Measurements from ENCODE around the gene GAL3ST3. TPM values are rescaled to one million over a fixed set of nuclear protein-coding genes. Genes with fewer than 3 reads are reported as not detected.

GAL3ST3 gene
- total and polyA plus RNA-seq, 2 experiments from 2014 or later, result 0.80 to 1.1 TPM

GRCh38 chr11:66059966-66060680 lies 11.2 kb upstream of the GAL3ST3 start:
- no peak overlapping the region for H3K4me2 ChIP-seq
- H3K27me3 ChIP-seq, result no peaks in the 10 kb centered on the region
- WGBS (ENCODE audit: low lambda C conversion rate, missing lambda C conversion rate), result 83% methylated on average over 8 of the region's 8 CpGs
- peaks cover 10% of the 10 kb centered on the region for H3K36me3 ChIP-seq (replicated peaks; ENCODE audit: insufficient read depth, low read depth)
- no peak overlapping the region for H3K4me3 ChIP-seq
- H3K9me3 ChIP-seq (ENCODE audit: low read depth), result no peaks in the 10 kb centered on the region
- TF ChIP-seq CTCF (IDR thresholded peaks at IDR 0.05; ENCODE audit: poor library complexity), result no peak
- no peak for TF ChIP-seq EZH2phosphoT487 (IDR thresholded peaks at IDR 0.05; ENCODE audit: low read depth, severe bottlenecking, unreplicated experiment)
- no peak for TF ChIP-seq EZH2 (IDR thresholded peaks at IDR 0.05; ENCODE audit: borderline replicate concordance)
- no peak overlapping the region for H2AFZ ChIP-seq
- H4K20me1 ChIP-seq (ENCODE audit: insufficient read depth, poor library complexity, severe bottlenecking), result no peaks in the 10 kb centered on the region
- H3K79me2 ChIP-seq, result peaks cover 48% of the 10 kb centered on the region
- DNase-seq (ENCODE audit: low spot score), result no peak
- no peaks in the 10 kb centered on the region for H3K9me2 ChIP-seq (replicated peaks; ENCODE audit: insufficient read depth)
- H3K4me1 ChIP-seq (ENCODE audit: insufficient read depth), result no peaks in the 10 kb centered on the region
- no peak overlapping the region for H3K27ac ChIP-seq

- Histone ChIP-seq H3K79me2 (peaks cover 57% of the 10 kb centered on the region), H4K20me1 (ENCODE audit: insufficient read depth, poor library complexity, severe bottlenecking) (peaks cover 5% of the 10 kb centered on the region), H3K9me2 (replicated peaks; ENCODE audit: insufficient read depth) (no peaks in the 10 kb centered on the region), H3K4me2 (no peak overlapping the region), H2AFZ (no peak overlapping the region), H3K4me1 (ENCODE audit: insufficient read depth) (peaks cover 7% of the 10 kb centered on the region), H3K9me3 (ENCODE audit: low read depth) (no peaks in the 10 kb centered on the region), H3K36me3 (replicated peaks; ENCODE audit: insufficient read depth, low read depth) (peaks cover 3% of the 10 kb centered on the region), H3K4me3 (no peak overlapping the region), H3K27me3 (no peaks in the 10 kb centered on the region), H3K27ac (no peak overlapping the region)
- WGBS (ENCODE audit: low lambda C conversion rate, missing lambda C conversion rate), result 93% methylated on average over 7 of the region's 7 CpGs
- no peak for TF ChIP-seq CTCF (IDR thresholded peaks at IDR 0.05; ENCODE audit: poor library complexity)
- no peak for TF ChIP-seq EZH2phosphoT487 (IDR thresholded peaks at IDR 0.05; ENCODE audit: low read depth, severe bottlenecking, unreplicated experiment)
- TF ChIP-seq EZH2 (IDR thresholded peaks at IDR 0.05; ENCODE audit: borderline replicate concordance), result no peak
- no peak for DNase-seq (ENCODE audit: low spot score)
Observed at GRCh38 chr11:66056501-66056900, 7.5 kb upstream of the GAL3ST3 start.

- peaks cover 5% of the 10 kb centered on the region for H4K20me1 ChIP-seq (ENCODE audit: insufficient read depth, poor library complexity, severe bottlenecking)
- H3K79me2 ChIP-seq, result peaks cover 54% of the 10 kb centered on the region
- no peak overlapping the region for H3K27ac ChIP-seq
- H3K9me2 ChIP-seq (replicated peaks; ENCODE audit: insufficient read depth), result no peaks in the 10 kb centered on the region
- H3K9me3 ChIP-seq (ENCODE audit: low read depth), result no peaks in the 10 kb centered on the region
- H3K4me1 ChIP-seq (ENCODE audit: insufficient read depth), result peaks cover 18% of the 10 kb centered on the region
- no peak overlapping the region for H3K4me2 ChIP-seq
- H3K36me3 ChIP-seq (replicated peaks; ENCODE audit: insufficient read depth, low read depth), result peaks cover 3% of the 10 kb centered on the region
- H2AFZ ChIP-seq, result no peak overlapping the region
- 99% methylated on average over 7 of the region's 7 CpGs for WGBS (ENCODE audit: low lambda C conversion rate, missing lambda C conversion rate)
- no peaks in the 10 kb centered on the region for H3K27me3 ChIP-seq
- H3K4me3 ChIP-seq, result no peak overlapping the region
- TF ChIP-seq EZH2 (IDR thresholded peaks at IDR 0.05; ENCODE audit: borderline replicate concordance), result no peak
- TF ChIP-seq EZH2phosphoT487 (IDR thresholded peaks at IDR 0.05; ENCODE audit: low read depth, severe bottlenecking, unreplicated experiment), result no peak
- TF ChIP-seq CTCF (IDR thresholded peaks at IDR 0.05; ENCODE audit: poor library complexity), result no peak
- no peak for DNase-seq (ENCODE audit: low spot score)
Observed at GRCh38 chr11:66055021-66055420, 6.1 kb upstream of the GAL3ST3 start.
